Subcutaneous adipose tissue (tissue), 4 donors: Measurements from ENCODE around the gene MPC1. TPM values are rescaled to one million over a fixed set of nuclear protein-coding genes. Genes with fewer than 3 reads are reported as not detected.

Experiments used
- CTCF ChIP-seq: fragments of 450-650 bp; IDR thresholded peaks from one replicate; pipeline ENCODE4 v1.5.1; 2016; ENCODE audit warnings: low read depth, mild to moderate bottlenecking, control low read depth, antibody characterized with exemption, moderate library complexity
- total RNA-seq, 4 donors: library from RNA; depleted of rRNA; stranded (reverse); fragments of >200 nt; gene quantifications; one replicate each; pipeline ENCODE4 v1.1.0, GENCODE V29; 2016

The MPC1 gene
- total RNA-seq, 4 donors from 2014 or later: 59.7 to 118 (median 94.1) TPM

GRCh38 chr6:166346965-166347364, 35.8 kb downstream of the MPC1 start:
- TF ChIP-seq CTCF: no peak

GRCh38 chr6:166346449-166346848, 36.3 kb downstream of the MPC1 start:
- TF ChIP-seq CTCF: no peak

- TF ChIP-seq CTCF: no peak
Observed at GRCh38 chr6:166344240-166344639, 38.5 kb downstream of the MPC1 start.

GRCh38 chr6:166343150-166343487, 39.6 kb downstream of the MPC1 start:
- TF ChIP-seq CTCF: no peak

- TF ChIP-seq CTCF: no peak
Observed at GRCh38 chr6:166342349-166343149, 40.2 kb downstream of the MPC1 start, which contains the start of gene SFT2D1. TSS of gene SFT2D1 (minus strand) at chr6:166342545. CDS start at chr6:166342481, 64 bp downstream.

- TF ChIP-seq CTCF: no peak
Observed at GRCh38 chr6:166341977-166342348, 40.8 kb downstream of the MPC1 start.

GRCh38 chr6:166341464-166341863, 41.3 kb downstream of the MPC1 start:
- TF ChIP-seq CTCF: no peak
